ENCODE measurements around the gene CACNA2D3. TPM values are rescaled to one million over a fixed set of nuclear protein-coding genes. Genes with fewer than 3 reads are reported as not detected.

Gene CACNA2D3
- total RNA-seq, 1 donor from 2014 or later: 0.48 TPM

DNA sequence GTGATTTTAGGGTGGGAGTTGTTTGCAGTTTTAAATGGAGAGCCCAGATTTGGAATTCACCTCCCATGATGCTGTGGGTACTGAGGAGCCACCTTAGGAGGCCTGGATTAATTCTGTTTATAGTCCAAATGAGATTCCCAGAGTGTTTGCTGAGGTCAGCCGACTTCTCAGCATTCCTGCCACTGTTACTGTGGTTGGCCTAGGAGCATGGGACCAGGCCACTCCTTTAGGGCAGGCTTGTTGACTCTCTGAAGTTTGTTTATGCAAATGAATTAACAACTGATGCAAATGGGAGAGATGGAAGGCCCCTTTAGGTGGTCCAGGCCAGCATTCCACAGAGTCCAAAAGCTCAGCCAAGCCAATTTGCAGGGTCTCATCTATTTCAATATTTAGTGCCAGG lies 46.1 kb downstream of the CACNA2D3 start:
- no peak for DNase-seq (ENCODE audit: low spot score)

DNA sequence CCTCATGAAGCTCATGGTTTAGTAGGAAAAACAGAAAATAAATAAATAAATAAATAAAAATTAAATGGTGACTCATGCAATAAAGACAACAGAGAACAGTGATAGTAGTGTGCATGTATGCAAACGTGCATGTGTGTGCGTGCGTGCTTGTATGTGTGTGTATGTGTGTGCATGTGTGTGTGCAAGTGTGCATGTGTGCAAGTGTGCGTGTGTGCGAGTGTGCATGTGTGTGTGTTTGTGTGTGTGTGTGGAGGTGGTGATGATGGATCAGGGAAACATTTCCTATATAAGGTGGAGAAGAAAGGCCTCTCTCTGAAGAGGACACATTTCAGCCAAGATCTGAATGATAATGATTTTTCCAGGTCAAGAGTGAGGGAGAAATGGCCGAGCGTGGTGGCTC lies 47.2 kb downstream of the CACNA2D3 start:
- DNase-seq (ENCODE audit: low spot score): no peak

DNA sequence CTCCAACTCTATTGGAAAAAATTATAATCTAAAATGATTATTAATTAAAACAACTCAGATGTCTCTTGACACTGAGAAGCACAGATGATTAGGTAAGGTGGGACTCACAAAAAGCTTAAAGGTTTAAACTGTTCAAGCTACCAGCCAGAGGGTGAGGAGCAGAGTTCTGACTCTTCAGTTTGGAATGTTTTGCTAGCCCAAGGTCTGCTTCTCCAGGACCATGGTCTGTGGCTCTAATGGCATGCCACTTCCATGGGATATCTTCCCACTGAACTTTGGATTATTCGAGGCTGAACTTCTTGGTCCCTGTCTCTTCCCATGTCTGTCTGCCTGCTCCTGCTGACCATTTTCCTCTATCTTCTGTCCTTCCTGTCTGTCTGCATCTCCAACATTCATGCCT lies 49.2 kb downstream of the CACNA2D3 start:
- DNase-seq (ENCODE audit: low spot score): no peak

DNA sequence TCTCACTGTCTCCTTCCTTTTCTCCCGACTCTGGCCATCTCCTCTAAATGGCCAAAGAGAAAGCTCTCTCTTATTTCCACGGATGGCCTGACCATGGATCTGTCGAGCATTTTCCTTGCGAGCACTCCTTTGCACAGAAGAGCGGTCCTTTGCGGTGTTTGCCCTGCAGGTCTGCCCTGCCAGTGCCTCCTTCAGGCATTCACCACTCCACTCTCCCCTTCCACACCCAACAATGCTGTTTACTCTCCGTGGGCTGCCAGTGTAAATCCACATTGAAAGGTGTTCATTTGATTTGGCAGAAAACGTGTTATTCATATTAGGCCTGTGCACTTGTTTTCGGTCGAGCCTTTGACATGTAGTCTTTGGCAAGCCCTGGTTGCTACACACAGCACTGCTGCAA lies 49.6 kb downstream of the CACNA2D3 start:
- DNase-seq (ENCODE audit: low spot score): no peak

DNA sequence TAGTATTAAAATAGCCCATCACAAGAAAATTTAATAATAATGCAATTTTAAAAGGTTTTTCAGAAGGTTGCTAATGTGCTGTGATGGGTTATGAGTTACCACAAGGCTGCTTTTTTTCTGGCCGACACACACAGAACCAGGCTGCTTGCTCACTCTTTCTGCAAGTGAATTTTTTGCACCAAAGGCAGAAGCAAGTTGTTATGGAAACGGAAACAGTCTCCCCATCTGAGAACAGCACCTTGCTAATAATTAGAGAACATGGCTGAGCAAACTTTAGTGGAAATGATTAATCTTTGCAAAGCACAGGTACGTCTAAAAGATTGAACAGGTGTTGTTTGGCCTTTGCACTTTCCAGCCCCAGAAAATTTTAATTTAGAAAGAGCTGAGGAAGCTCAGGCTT lies 51.0 kb downstream of the CACNA2D3 start:
- DNase-seq (ENCODE audit: low spot score): no peak

DNA sequence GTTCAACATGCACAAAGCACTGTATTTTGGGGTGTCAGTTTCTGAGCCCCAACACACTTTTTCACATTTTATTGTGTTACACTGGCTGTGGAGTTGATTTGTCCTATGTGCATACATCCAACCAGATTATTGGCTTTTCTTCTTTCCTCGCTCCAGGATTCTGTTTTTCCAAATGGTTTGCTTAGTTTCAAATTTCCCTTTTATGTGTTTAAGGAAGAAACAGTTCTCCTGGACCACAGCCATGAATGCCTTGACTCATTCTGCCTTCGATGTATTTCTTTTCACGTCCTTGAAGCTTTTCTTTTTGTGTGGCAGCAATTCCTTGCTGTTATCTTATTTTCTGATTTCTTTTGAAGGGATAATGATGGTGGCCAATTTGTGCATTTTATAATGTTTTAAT lies 53.8 kb downstream of the CACNA2D3 start:
- DNase-seq (ENCODE audit: low spot score): no peak

DNA sequence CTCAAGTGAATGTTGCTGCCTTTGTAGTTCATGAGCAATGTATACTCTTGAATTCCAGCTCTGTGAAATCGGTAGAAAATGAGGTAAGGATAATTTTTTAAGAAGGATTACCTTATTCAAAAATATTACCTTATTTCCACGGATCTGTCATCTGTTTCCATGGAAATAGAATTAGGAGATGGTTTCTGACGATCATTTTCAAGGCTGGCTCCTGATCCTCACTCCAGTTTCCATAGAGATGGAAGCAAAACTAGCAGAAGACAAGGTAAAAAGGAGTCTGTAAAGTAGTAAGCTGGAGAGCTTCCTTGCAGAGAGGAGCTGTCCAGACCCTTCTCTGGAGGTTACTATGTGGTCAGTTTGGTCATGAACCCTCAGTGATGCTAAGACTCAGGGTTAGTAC lies 55.5 kb downstream of the CACNA2D3 start:
- no peak for DNase-seq (ENCODE audit: low spot score)

DNA sequence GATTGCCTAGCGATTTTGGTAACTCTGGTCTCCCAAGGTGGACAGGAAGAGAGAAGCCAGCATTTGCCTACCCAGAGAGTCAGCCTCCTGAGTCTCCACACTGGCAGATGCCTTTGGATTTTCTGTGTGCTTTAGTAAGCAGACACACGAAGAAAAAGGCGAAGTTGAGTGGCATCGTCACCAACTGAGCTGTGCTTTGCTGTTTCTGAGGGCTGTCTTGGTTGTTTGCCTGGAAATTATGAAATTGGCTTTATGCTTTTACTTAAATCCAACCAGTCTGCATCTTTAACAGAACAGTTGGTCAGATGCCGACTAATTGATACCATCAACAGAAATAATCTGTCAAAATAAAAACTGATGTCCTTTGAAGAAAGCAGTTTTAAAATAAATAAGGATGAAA lies 56.0 kb downstream of the CACNA2D3 start:
- DNase-seq (ENCODE audit: low spot score): no peak

DNA sequence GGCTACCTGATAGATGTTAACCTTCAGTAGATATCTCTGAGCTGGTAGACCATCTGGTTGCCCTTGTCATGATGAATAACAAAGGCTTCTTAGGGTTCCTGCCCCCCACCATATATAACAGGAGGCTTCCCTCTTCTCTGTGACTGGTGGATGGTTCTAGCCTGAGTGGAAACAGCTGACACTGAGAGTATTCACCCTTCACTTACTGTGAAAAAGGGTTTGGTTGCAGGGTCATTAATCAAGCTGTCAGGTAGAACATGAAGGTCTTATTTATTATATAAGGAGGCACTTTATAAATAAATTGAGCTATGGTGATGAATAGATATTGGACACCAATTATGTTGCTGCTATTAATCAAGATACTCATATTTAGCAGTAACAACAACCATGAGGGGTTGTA lies 58.6 kb downstream of the CACNA2D3 start:
- no peak for DNase-seq (ENCODE audit: low spot score)

DNA sequence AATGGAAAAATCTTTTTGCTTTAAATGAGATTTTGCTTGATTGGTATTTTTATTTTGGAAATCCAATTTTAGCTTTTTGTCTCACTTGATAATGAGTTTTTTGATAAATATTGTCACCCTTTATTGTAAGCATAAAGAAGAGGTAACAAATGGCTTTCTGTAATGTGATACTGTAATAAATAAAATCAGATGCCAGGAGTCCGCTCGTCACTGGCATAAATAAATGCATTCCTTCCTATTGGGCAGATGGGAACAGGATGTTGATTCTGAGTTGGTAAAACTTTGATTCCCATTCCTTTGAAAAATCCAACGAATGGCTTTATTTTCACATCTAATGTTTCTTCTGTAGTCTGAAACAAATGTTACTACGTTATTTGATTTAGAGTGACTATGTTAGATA lies 59.9 kb downstream of the CACNA2D3 start:
- DNase-seq (ENCODE audit: low spot score): no peak

DNA sequence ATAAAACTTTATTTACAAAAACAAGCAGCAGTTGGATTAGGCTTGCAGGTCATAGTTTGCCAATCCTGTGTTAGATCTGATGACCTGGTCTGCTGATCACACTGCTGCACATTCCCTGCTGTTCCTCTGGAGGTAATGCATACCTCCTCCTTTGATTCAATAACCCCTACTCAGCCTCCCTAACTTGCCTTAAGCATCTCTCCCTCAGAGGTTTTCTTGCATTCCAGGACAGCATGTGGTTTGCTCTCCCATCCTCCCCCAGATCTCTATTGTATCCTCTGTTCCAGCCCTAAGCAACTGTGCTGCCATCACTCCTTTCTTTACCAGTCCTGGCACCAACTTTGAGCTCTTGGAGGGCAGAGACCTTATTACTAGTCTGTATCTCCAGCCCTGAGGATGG lies 63.4 kb downstream of the CACNA2D3 start:
- no peak for DNase-seq (ENCODE audit: low spot score)

DNA sequence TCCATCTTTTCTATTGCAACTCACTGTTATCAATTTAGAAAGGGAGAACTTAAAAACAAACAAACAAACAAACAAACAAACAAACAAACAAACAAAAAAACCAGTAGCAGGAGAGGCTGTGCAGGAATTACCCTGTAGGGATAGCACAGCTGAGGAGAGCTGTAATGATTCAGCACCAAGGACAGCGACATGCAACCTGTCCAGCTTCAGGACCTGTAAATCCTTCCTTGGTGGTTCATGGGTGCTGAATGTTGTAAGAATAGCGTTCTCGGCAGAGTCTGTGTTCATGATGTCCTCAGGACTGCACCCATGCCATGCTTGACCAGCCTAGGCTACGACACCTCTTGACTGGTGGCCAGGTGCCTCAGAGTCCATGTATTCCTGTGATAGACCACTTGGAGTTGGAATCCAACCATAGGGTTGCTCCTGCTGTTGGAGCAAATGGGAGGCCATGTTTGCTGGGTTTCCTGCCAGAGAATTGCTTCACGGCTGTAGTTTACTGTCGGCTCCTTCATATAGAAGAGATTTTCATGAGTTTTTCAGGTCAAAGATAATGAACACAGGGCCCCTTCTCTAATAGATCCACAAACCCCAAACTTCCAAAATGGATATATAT lies 65.9 kb downstream of the CACNA2D3 start:
- DNase-seq (ENCODE audit: low spot score): no peak

DNA sequence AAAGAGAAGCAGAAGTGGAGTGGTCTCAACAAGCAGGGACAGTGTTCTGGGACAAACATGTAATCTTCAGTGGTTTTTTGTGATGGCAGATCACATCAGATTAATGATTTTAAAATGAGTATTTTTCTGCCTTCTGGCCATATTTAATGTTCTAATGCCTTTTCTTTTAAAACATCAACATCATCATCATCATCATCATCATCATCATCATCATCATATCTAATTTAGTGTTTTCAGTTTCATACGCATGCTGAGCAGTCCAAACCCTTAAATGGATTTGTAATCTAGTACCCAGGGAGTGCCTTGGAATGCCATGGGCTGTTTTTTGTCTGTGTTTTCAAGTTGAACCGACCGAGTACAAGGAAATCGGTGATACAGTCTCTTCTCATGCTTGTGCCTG lies 68.9 kb downstream of the CACNA2D3 start:
- DNase-seq (ENCODE audit: low spot score): no peak

DNA sequence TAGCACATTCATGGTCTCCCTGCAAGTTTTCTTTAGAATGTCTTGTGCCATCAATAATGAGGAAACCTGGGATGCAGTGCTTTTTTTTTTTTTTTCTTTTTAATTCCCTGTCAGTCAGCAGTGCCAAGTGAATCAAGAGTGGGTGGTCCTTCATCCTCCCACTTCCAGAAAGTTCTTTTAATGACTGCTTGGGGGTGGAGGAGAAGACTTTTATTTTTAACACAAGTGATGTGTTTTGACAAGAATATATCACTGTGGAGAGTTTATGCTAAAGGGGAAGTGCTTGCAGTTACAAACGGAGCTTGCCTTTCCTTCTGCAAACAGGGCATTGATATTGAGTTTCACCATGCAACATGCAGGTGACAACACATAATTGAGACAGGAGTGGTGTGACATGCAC lies 69.7 kb downstream of the CACNA2D3 start:
- no peak for DNase-seq (ENCODE audit: low spot score)

DNA sequence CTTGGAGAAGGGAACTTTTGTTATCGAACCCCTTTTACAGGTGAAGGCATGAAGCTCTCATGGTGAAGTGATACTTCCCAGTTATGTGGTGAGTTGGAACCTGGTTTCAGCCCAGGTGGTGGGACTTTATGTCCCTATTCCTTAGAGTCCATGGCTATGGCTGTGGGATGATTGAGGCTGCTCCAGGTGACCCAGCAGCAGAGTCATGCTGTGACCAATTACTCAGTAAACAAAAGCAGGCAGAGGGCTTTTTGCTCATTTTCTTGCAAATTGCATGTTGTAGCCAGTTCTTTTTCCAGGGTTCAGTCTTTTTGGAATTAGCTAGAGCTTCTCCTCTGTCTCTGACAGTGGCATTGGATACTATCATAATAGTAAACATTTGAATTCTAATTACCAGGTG lies 70.7 kb downstream of the CACNA2D3 start:
- DNase-seq (ENCODE audit: low spot score): no peak

DNA sequence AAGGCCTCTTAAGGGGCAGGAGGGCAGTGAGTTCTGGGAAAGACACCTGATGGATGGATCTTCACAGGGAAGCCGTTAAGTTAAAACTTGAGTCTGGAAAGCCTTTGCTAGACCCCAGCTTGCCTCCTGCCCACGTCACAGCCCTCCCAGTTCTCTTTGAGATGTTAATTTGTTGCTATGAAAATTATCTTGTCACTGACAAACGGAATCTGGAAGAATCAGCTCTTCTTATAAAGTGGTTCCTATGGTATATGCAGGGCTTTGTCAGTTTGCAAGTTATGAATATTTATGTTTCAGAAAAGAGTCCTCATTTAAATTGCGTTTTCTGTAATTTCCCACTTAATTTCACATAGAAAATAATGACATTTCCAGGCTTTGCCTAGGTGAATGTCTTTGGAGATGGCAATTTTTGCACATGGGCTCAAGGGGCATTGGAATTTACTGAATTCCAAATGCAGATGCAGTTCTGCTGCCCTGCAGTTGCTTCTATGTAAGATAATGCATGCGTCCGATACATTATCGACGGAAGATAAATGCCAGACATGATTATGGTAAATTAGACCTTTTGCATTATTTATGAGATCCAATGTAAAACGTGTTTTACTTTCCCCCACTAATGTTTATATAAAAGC lies 74.1 kb downstream of the CACNA2D3 start:
- no peak for DNase-seq (ENCODE audit: low spot score)

DNA sequence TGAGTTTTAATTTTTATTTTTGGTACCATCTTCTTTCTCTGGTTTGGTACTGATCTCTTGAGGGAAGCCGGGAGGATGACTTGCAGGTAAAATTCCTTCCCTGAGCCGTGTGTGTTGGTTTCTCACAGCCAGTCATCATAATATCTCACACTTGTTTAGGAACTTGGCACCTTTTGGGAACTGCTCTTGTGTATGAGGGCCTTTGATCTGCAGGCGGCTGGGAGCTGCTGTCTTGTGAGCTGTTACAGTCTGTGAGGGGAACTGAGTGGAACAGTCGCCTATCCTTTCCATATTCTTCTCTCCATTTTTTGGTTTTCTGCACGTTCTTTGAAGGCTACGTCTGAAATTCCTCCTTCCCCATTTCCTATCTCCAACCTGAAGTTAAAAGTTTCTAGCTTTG lies 75.2 kb downstream of the CACNA2D3 start:
- no peak for DNase-seq (ENCODE audit: low spot score)

DNA sequence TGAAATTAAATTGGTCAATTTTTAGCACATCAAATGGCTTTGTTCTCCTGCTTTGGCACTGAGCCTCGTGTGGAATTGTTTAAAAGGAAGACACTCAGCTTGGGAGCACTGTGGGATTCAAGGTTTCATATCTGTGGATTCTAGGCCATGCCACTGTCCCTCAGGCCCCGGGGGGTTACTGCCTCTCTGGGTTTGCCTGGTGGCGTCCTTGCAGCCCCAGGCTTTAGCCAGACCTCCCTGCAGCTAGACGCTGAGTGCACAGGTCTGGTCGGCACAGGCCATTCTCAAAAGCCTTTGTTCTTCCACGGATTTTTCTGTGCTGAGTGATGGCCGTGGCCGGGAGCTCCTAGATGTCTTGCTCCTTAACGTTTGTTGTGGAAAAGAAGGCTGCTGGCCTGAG lies 76.2 kb downstream of the CACNA2D3 start:
- no peak for DNase-seq (ENCODE audit: low spot score)

DNA sequence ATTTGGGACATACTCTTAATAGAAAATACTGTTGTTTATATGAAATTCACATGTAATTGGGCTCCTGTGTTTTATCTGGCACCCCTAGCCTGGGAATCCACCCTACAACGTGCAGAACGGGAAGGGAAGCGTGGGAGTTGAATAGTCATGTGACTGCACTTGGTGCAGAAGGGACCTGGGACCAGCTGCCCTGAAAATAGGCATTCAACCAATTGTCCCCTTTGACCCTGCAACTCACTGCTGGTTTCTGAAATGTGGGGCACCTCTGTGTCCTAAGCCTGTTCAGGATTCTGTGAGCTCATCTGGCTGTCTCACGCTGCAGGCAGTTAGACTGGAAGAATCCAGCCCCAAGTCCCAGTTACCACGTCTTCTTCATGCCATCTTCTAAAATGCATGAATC lies 79.7 kb downstream of the CACNA2D3 start:
- no peak for DNase-seq (ENCODE audit: low spot score)

DNA sequence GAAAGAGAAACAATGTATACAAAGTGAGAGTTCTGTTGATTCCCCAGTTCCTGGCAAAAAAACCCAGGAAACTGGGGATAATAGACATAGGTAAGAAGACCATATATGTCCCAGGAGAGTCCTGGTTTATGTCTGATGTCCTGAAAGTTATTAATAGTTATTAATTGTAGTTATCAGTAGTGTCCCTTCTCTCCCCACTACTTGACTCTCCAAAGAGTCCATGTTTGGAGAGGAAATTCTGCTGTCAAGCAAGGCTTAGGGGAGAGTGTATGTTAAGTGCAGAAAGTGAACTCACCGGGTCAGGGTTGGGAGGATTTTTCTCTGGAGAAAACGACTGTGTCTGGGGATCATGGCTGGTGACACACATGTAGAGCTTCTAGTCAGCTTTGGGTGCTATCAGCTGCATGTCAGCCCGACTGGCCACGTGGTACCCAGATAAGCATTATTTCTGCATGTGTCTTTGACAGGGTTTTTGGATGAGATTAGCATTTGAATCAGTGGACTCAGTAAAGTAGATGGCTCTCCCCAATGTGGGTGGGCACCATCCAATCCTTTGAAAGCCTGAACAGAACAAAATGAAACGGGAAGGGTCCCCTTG lies 80.4 kb downstream of the CACNA2D3 start:
- no peak for DNase-seq (ENCODE audit: low spot score)

DNA sequence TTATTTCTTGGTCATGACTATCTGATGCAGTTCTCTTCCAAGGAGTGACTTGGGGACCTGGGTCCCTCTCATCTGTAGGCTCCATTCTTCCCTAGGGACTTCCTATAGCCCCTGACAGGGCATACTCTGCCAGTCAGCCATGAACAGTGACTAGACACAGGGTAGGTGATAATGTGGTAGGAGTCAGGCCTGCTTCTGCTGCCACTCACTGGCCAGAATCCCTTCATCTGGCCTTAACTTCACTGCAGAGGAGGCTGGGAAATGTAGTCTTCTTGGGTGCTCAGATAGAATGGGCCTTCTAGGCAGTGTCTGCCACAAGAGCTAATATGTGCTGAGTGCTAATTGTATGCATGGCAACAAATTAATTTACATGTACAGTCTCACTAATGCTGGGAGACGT lies 84.5 kb downstream of the CACNA2D3 start:
- DNase-seq (ENCODE audit: low spot score): no peak

DNA sequence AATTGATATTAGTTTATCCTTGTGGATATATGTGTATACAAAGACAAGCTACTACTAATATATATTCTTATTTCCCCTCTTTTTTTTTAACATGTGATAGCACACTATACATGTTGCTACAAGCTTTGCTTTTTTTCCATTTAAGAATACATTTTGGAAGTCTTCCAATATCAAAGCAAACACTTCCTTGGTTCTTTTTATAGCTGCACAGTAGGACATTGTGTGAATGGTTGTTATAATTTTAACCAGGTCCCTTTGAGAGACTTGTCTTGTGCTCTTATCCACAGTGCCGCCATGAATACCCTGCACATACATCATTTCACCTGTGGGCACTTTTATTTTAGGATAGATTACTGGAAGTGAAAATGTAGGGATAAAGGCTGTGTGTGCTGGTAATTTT lies 88.7 kb downstream of the CACNA2D3 start:
- no peak for DNase-seq (ENCODE audit: low spot score)

DNA sequence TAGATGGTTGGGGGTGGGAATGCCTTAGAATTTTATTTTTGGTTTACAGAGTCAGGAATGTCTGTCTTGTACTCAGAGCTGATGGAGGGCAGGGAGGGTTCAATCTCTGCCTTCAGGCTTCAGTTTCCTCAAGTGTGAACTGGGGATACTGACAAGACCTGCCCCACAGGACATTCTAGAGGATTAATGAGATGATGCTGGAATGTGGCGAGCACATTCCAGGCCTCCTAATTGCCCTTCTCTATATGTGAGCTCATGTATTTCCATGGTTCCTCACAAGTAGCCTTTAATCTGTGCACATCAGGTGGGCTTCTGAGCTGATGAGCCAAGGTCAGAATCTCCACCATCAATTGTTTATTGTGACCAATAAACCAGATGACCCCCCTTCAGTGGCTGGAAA lies 90.4 kb downstream of the CACNA2D3 start:
- no peak for DNase-seq (ENCODE audit: low spot score)
